K562 (cell line): ENCODE measurements around the gene ARMCX5.

Experiments used
- CREB3L1 ChIP-seq: fragments of 450-650 bp; IDR thresholded peaks from 2 replicates; pipeline ENCODE4 v1.6.1; 2014; ENCODE audit warnings: low read depth, mild to moderate bottlenecking, moderate library complexity, borderline replicate concordance
- EZH2 ChIP-seq: IDR thresholded peaks from 2 replicates; pipeline ENCODE4 v1.6.1; 2012; ENCODE audit warnings: low read depth, mild to moderate bottlenecking, inconsistent platforms, low read length, borderline replicate concordance
- MAFK ChIP-seq: IDR thresholded peaks from 2 replicates; pipeline ENCODE4 v1.6.1; 2011; ENCODE audit warnings: low read length, improper control_type of control experiment

GRCh38 chrX:102610905-102611304 lies 11.6 kb downstream of the ARMCX5 start:
- no peak for TF ChIP-seq MAFK
- TF ChIP-seq CREB3L1, result no peak
- no peak for TF ChIP-seq EZH2
